Testis (tissue), 3 donors: ENCODE results near the gene SLC5A4. TPM values are rescaled to one million over a fixed set of nuclear protein-coding genes. Genes with fewer than 3 reads are reported as not detected.

ENCODE experiments used
- DNase-seq: peaks from one replicate; pipeline ENCODE4 v3.0.0-alpha.2; 2019
- H3K27ac ChIP-seq, 2 donors: fragments of 200-600 bp; sonication (generic); one replicate each; pipeline ENCODE4 v1.5.1; 2019
- H3K27me3 ChIP-seq: fragments of 200-600 bp; sonication (generic); one replicate; pipeline ENCODE4 v1.5.1; 2019
- H3K36me3 ChIP-seq: fragments of 200-600 bp; sonication (generic); one replicate; pipeline ENCODE4 v1.5.1; 2017; ENCODE audit warnings: low read depth; ENCODE audit errors: missing control alignments
- H3K4me1 ChIP-seq: fragments of 200-600 bp; sonication (generic); one replicate; pipeline ENCODE4 v1.5.1; 2019
- H3K4me3 ChIP-seq, 2 donors: fragments of 200-600 bp; sonication (generic); one replicate each; pipeline ENCODE4 v1.5.1; 2017 to 2019
- H3K9me3 ChIP-seq: fragments of 200-600 bp; sonication (generic); one replicate; pipeline ENCODE4 v1.5.1; 2017
- POLR2A ChIP-seq: fragments of 450-650 bp; IDR thresholded peaks from one replicate; pipeline ENCODE4 v1.6.1; 2017; ENCODE audit warnings: antibody characterized with exemption, mild to moderate bottlenecking, moderate library complexity
- WGBS, 2 donors: methylation state at CpG; one replicate each; pipeline ENCODE4 v1.1.5; 2018; 5-methylcytosine and 5-hydroxymethylcytosine counted together
- intact Hi-C: fragments of 100-400 bp; cut with DNase I; formaldehyde crosslinking; loops from one replicate; pipeline ENCODE4 v1.15.1; 2023; ENCODE audit warnings: low total_unique reads
- polyA plus RNA-seq: library from polyadenylated mRNA; stranded (reverse); fragments of 350-450 nt; fragmentation: Illumina TruSeq; extraction: RNeasy Lipid Tissue Mini Kit (QIAGEN cat#74804); gene quantifications from one replicate; pipeline ENCODE4 v1.2.3, GENCODE V29; 2014; ENCODE audit warnings: low read depth, low replicate concordance; ENCODE audit not compliant: insufficient read depth
- total RNA-seq, 2 donors: library from RNA; depleted of rRNA; stranded (reverse); fragments of >200 nt; gene quantifications; one replicate each; pipeline ENCODE4 v1.2.3, GENCODE V29; 2016
- TF ChIP-seq, protein P1 (sequence below), 3 experiments: fragments of 450-650 bp in 2 of 3; fragments of 200-600 bp in 1 of 3; sonication (generic) in 1 of 3; IDR thresholded peaks; one replicate each; pipeline ENCODE4 v1.5.1; 2016 to 2019; ENCODE audit warnings: antibody characterized with exemption in 3 of 3, mild to moderate bottlenecking in 2 of 3, moderate library complexity in 1 of 3

SLC5A4 gene
- total and polyA plus RNA-seq, 3 donors from 2014 or later, result 0.93 to 1.1 (median 1.0) TPM

GRCh38 chr22:32236970-32237369 is 18.2 kb downstream of the SLC5A4 start:
- H3K4me3 ChIP-seq, result no peak overlapping the region
- H3K36me3 ChIP-seq, result no peaks in the 10 kb centered on the region
- H3K27me3 ChIP-seq, result no peaks in the 10 kb centered on the region
- TF ChIP-seq, protein P1, sequence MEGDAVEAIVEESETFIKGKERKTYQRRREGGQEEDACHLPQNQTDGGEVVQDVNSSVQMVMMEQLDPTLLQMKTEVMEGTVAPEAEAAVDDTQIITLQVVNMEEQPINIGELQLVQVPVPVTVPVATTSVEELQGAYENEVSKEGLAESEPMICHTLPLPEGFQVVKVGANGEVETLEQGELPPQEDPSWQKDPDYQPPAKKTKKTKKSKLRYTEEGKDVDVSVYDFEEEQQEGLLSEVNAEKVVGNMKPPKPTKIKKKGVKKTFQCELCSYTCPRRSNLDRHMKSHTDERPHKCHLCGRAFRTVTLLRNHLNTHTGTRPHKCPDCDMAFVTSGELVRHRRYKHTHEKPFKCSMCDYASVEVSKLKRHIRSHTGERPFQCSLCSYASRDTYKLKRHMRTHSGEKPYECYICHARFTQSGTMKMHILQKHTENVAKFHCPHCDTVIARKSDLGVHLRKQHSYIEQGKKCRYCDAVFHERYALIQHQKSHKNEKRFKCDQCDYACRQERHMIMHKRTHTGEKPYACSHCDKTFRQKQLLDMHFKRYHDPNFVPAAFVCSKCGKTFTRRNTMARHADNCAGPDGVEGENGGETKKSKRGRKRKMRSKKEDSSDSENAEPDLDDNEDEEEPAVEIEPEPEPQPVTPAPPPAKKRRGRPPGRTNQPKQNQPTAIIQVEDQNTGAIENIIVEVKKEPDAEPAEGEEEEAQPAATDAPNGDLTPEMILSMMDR (IDR thresholded peaks at IDR 0.05), result no peak
- no peak for TF ChIP-seq POLR2A
- no peak overlapping the region for H3K27ac ChIP-seq
- intact Hi-C loops, result no loop called here
- DNase-seq, result no peak
- H3K9me3 ChIP-seq, result no peaks in the 10 kb centered on the region
- no peaks in the 10 kb centered on the region for H3K4me1 ChIP-seq
- 71% methylated on average over 8 of the region's 8 CpGs for WGBS, 2 donors

DNA sequence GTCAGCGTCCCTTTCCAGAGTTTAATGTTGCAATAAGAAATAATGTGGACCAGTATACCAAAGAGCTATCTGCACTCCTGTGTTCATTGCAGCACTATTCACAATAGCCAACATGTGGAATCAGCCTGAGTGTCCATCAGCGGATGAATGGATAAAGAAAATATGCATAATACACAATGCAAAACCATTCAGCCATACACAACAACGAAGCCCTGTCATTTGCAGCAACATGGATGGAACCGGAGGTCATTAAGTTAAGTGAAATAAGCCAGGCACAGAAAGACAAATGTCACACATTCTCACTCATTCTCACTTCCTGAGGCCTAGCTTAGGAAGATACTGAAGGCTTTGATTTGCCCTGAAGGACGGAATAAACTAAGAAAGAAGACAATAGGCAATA is 22.1 kb downstream of the SLC5A4 start:
- Histone ChIP-seq H3K27me3 (no peaks in the 10 kb centered on the region), H3K36me3 (no peaks in the 10 kb centered on the region), H3K9me3 (no peaks in the 10 kb centered on the region), H3K4me3 (no peak overlapping the region), H3K4me1 (no peaks in the 10 kb centered on the region), H3K27ac (no peak overlapping the region)
- 92 to 93% methylated on average over 5 of the region's 5 CpGs for WGBS, 2 donors
- intact Hi-C loops, result no loop called here
- TF ChIP-seq, protein P1 (IDR thresholded peaks at IDR 0.05), result no peak
- TF ChIP-seq POLR2A, result no peak
- DNase-seq, result no peak

DNA sequence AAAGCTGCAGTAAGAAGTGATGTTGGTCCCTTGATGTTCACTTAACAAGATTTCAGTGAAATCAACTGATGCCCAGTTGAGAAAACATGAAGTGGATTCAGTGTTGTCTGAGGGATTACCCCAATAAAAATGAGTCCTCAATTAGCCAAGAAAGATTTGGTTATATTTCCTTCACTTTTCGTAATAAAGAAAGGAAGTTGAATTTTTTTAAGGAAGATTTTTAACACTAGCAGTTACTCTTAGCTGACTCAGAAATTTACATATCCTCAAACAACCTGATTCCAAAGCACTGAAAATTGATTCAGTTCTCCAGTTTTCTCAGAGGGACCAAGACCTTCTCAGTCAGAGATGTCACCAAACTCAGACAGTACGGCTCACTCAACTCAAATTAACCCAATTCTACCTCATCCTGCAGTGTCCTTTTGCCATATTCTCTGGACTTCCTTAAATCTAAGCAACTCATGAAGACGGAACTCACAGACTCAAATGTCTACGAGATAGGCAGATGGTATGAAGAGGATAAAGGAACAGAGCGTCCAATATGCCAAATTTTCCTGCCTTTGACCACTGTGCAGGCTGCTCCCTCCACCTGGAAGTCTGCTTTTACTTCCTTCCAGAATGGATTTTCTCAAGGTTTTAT is 22.8 kb downstream of the SLC5A4 start:
- H3K27me3 ChIP-seq, result no peaks in the 10 kb centered on the region
- no peak for TF ChIP-seq POLR2A
- TF ChIP-seq, protein P1 (IDR thresholded peaks at IDR 0.05), result no peak
- H3K27ac ChIP-seq, result no peak overlapping the region
- no peaks in the 10 kb centered on the region for H3K9me3 ChIP-seq
- H3K4me3 ChIP-seq, result no peak overlapping the region
- no peaks in the 10 kb centered on the region for H3K36me3 ChIP-seq
- no peak for DNase-seq
- intact Hi-C loops, result no loop called here
- 61 to 63% methylated on average over 5 of the region's 5 CpGs for WGBS, 2 donors
- no peaks in the 10 kb centered on the region for H3K4me1 ChIP-seq

DNA sequence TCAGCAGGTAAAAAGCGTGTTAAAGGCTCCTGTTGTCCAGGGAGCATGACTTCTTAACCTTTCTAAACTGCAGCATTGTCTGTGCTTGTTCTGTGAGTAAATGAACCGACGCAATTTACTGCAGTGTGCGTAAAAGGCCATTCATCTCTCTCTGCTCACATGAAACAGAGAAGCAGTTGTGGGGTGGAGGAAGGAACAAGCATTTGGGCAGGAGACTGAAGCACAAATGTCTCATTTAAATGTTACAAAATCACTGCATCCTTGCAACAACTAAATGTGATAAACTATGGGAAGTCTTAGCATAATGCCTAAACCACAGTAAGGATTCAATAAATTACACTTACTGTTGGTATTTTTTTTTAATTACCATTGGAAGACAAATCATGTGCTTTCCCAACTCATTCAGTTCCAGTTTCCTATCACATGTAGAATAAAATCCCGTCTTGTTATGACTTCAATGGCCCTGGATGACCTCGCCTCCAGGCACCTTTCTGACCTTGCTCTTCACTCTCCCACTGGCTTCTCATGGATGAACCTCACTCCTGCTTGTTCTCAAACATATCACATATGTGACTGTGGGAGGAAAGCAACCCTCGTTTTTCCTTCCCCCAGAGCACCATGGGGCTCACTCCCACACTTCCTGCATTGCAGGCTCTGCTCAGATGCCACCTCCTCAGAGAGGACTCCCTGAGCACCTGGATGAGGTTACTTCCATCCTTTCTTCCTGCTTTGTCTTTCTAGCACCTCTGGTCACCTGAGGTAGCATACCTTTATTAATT is 28.6 kb downstream of the SLC5A4 start:
- H3K4me1 ChIP-seq, result no peaks in the 10 kb centered on the region
- H3K27me3 ChIP-seq, result no peaks in the 10 kb centered on the region
- intact Hi-C loops, result no loop called here
- H3K36me3 ChIP-seq, result no peaks in the 10 kb centered on the region
- 42 to 44% methylated on average over 7 of the region's 7 CpGs for WGBS, 2 donors
- H3K27ac ChIP-seq, result no peak overlapping the region
- no peaks in the 10 kb centered on the region for H3K9me3 ChIP-seq
- no peak for DNase-seq
- no peak for TF ChIP-seq POLR2A
- TF ChIP-seq, protein P1 (IDR thresholded peaks at IDR 0.05), result no peak
- H3K4me3 ChIP-seq, result no peak overlapping the region
